ENCODE measurements around the gene STRBP.

Gene STRBP

DNA sequence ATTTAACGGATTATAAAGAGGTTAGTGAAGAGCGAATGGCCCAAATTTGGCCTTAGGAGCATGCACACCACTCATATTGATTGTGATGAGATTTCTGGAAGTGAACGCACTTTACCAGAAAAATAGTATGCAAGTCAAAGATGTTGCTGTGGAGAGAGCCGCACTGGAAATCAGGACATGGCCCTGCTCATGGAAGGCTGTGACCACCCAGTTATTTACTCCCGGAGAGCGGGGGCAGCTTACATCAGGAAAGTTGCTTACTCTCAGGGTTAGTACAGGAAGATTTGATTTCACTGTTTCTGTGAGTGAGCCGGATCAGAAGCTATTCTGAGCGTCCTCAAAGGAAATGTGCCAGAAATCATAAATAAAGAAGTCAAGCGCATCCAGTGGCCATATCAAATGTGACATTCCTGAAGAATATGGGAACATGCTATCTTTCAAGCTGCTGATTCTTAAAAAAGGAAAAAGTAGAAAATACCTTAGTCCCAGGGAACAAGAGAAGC lies 42.9 kb upstream of the STRBP start:
- Histone ChIP-seq H2AK5ac (ENCODE audit: low read length) (no peak overlapping the region), H3K56ac (ENCODE audit: low read length) (no peak overlapping the region), H3K36me3 (ENCODE audit: control insufficient read depth, insufficient read depth, low read length) (no peaks in the 10 kb centered on the region), H2BK5ac (ENCODE audit: low read length) (no peak overlapping the region), H2BK15ac (replicated peaks; ENCODE audit: low read depth) (no peak overlapping the region), H3K18ac (ENCODE audit: low read length) (no peak overlapping the region), H3K4me1 (ENCODE audit: control insufficient read depth, low read depth, low read length) (peaks cover 3% of the 10 kb centered on the region), H3K23ac (ENCODE audit: low read length) (no peak overlapping the region), H3K4me2 (ENCODE audit: low read length) (no peak overlapping the region), H3K4me3 (ENCODE audit: low read length) (no peak overlapping the region), H3K27me3 (ENCODE audit: insufficient read depth, low read length, poor library complexity) (no peaks in the 10 kb centered on the region), H4K5ac (ENCODE audit: low read length) (no peak overlapping the region), H3K79me2 (ENCODE audit: control insufficient read depth, insufficient read depth, low read length) (no peaks in the 10 kb centered on the region), H3K27ac (ENCODE audit: low read depth, low read length) (no peak overlapping the region), H4K8ac (ENCODE audit: low read depth, low read length) (no peak overlapping the region), H3K79me1 (ENCODE audit: low read length) (no peaks in the 10 kb centered on the region), H3K9ac (ENCODE audit: low read length) (no peak overlapping the region), H3K4ac (ENCODE audit: low read depth, low read length) (no peak overlapping the region), H2BK120ac (ENCODE audit: low read depth, low read length) (no peak overlapping the region)
- no peak for DNase-seq
- no CpG with 5 or more reads among the region's 9 CpGs for WGBS (ENCODE audit: extremely low coverage, insufficient coverage, low lambda C conversion rate)

GRCh38 chr9:123310551-123311249 lies 42.3 kb upstream of the STRBP start:
- Histone ChIP-seq H4K8ac (ENCODE audit: low read depth, low read length) (no peak overlapping the region), H3K36me3 (ENCODE audit: control insufficient read depth, insufficient read depth, low read length) (no peaks in the 10 kb centered on the region), H3K4me2 (ENCODE audit: low read length) (no peak overlapping the region), H3K4me1 (ENCODE audit: control insufficient read depth, low read depth, low read length) (peaks cover 3% of the 10 kb centered on the region), H2AK5ac (ENCODE audit: low read length) (no peak overlapping the region), H2BK120ac (ENCODE audit: low read depth, low read length) (no peak overlapping the region), H3K79me2 (ENCODE audit: control insufficient read depth, insufficient read depth, low read length) (no peaks in the 10 kb centered on the region), H2BK15ac (replicated peaks; ENCODE audit: low read depth) (no peak overlapping the region), H3K4me3 (ENCODE audit: low read length) (no peak overlapping the region), H4K5ac (ENCODE audit: low read length) (no peak overlapping the region), H2BK5ac (ENCODE audit: low read length) (no peak overlapping the region), H3K18ac (ENCODE audit: low read length) (no peak overlapping the region), H3K56ac (ENCODE audit: low read length) (no peak overlapping the region), H3K27me3 (ENCODE audit: insufficient read depth, low read length, poor library complexity) (no peaks in the 10 kb centered on the region), H3K23ac (ENCODE audit: low read length) (no peak overlapping the region), H3K4ac (ENCODE audit: low read depth, low read length) (no peak overlapping the region), H3K79me1 (ENCODE audit: low read length) (no peaks in the 10 kb centered on the region), H3K9ac (ENCODE audit: low read length) (no peak overlapping the region), H3K27ac (ENCODE audit: low read depth, low read length) (no peak overlapping the region)
- WGBS (ENCODE audit: extremely low coverage, insufficient coverage, low lambda C conversion rate): no CpG with 5 or more reads among the region's 4 CpGs
- DNase-seq: no peak

DNA sequence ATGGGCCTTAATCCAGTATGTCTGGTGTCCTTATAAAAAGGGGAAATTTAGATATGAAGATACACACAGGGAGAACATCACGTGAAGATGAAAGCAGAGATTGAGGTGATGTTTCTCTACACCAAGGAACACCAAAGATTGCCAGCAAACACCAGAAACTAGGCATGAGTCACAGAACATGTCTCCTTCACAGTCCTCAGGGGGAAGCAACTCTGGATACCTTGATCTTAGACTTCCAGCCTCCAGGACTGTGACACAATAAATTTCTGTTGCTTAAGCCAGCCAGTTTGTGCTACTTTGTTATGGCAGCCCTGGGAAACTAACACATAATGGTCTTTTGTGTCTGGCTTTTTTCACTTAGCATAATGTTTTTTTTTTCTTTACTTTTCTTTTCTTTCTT lies 41.2 kb upstream of the STRBP start:
- Histone ChIP-seq H3K4me3 (ENCODE audit: low read length) (no peak overlapping the region), H3K79me1 (ENCODE audit: low read length) (no peaks in the 10 kb centered on the region), H3K18ac (ENCODE audit: low read length) (no peak overlapping the region), H2BK5ac (ENCODE audit: low read length) (no peak overlapping the region), H3K4me2 (ENCODE audit: low read length) (no peak overlapping the region), H2BK15ac (replicated peaks; ENCODE audit: low read depth) (no peak overlapping the region), H3K4ac (ENCODE audit: low read depth, low read length) (no peak overlapping the region), H3K27ac (ENCODE audit: low read depth, low read length) (no peak overlapping the region), H3K27me3 (ENCODE audit: insufficient read depth, low read length, poor library complexity) (no peaks in the 10 kb centered on the region), H3K9ac (ENCODE audit: low read length) (no peak overlapping the region), H4K8ac (ENCODE audit: low read depth, low read length) (no peak overlapping the region), H3K23ac (ENCODE audit: low read length) (no peak overlapping the region), H4K5ac (ENCODE audit: low read length) (no peak overlapping the region), H2BK120ac (ENCODE audit: low read depth, low read length) (no peak overlapping the region), H2AK5ac (ENCODE audit: low read length) (no peak overlapping the region), H3K4me1 (ENCODE audit: control insufficient read depth, low read depth, low read length) (peaks cover 3% of the 10 kb centered on the region), H3K79me2 (ENCODE audit: control insufficient read depth, insufficient read depth, low read length) (no peaks in the 10 kb centered on the region), H3K36me3 (ENCODE audit: control insufficient read depth, insufficient read depth, low read length) (no peaks in the 10 kb centered on the region), H3K56ac (ENCODE audit: low read length) (no peak overlapping the region)
- no CpG with 5 or more reads among the region's 1 CpG for WGBS (ENCODE audit: extremely low coverage, insufficient coverage, low lambda C conversion rate)
- no peak for DNase-seq

- H3K18ac ChIP-seq (ENCODE audit: low read length): no peak overlapping the region
- no CpG with 5 or more reads among the region's 4 CpGs for WGBS (ENCODE audit: extremely low coverage, insufficient coverage, low lambda C conversion rate)
- no peaks in the 10 kb centered on the region for H3K79me2 ChIP-seq (ENCODE audit: control insufficient read depth, insufficient read depth, low read length)
- H3K4ac ChIP-seq (ENCODE audit: low read depth, low read length): no peak overlapping the region
- H3K27ac ChIP-seq (ENCODE audit: low read depth, low read length): no peak overlapping the region
- H3K4me1 ChIP-seq (ENCODE audit: control insufficient read depth, low read depth, low read length): no peaks in the 10 kb centered on the region
- no peaks in the 10 kb centered on the region for H3K27me3 ChIP-seq (ENCODE audit: insufficient read depth, low read length, poor library complexity)
- H4K8ac ChIP-seq (ENCODE audit: low read depth, low read length): no peak overlapping the region
- H2AK5ac ChIP-seq (ENCODE audit: low read length): no peak overlapping the region
- no peak overlapping the region for H3K4me3 ChIP-seq (ENCODE audit: low read length)
- H3K36me3 ChIP-seq (ENCODE audit: control insufficient read depth, insufficient read depth, low read length): no peaks in the 10 kb centered on the region
- no peak overlapping the region for H2BK15ac ChIP-seq (replicated peaks; ENCODE audit: low read depth)
- H3K56ac ChIP-seq (ENCODE audit: low read length): no peak overlapping the region
- no peak overlapping the region for H2BK5ac ChIP-seq (ENCODE audit: low read length)
- H3K23ac ChIP-seq (ENCODE audit: low read length): no peak overlapping the region
- no peak overlapping the region for H2BK120ac ChIP-seq (ENCODE audit: low read depth, low read length)
- H3K9ac ChIP-seq (ENCODE audit: low read length): no peak overlapping the region
- DNase-seq: no peak
- no peak overlapping the region for H4K5ac ChIP-seq (ENCODE audit: low read length)
- no peaks in the 10 kb centered on the region for H3K79me1 ChIP-seq (ENCODE audit: low read length)
- no peak overlapping the region for H3K4me2 ChIP-seq (ENCODE audit: low read length)
Observed at GRCh38 chr9:123305879-123306278, 37.5 kb upstream of the STRBP start.

GRCh38 chr9:123304340-123304691 lies 35.9 kb upstream of the STRBP start:
- no CpG with 5 or more reads among the region's 4 CpGs for WGBS (ENCODE audit: extremely low coverage, insufficient coverage, low lambda C conversion rate)
- no peak overlapping the region for H3K18ac ChIP-seq (ENCODE audit: low read length)
- no peaks in the 10 kb centered on the region for H3K36me3 ChIP-seq (ENCODE audit: control insufficient read depth, insufficient read depth, low read length)
- H3K4me1 ChIP-seq (ENCODE audit: control insufficient read depth, low read depth, low read length): no peaks in the 10 kb centered on the region
- H3K23ac ChIP-seq (ENCODE audit: low read length): no peak overlapping the region
- no peak overlapping the region for H3K4me2 ChIP-seq (ENCODE audit: low read length)
- no peak overlapping the region for H3K4me3 ChIP-seq (ENCODE audit: low read length)
- no peak overlapping the region for H3K27ac ChIP-seq (ENCODE audit: low read depth, low read length)
- H2AK5ac ChIP-seq (ENCODE audit: low read length): no peak overlapping the region
- H3K4ac ChIP-seq (ENCODE audit: low read depth, low read length): no peak overlapping the region
- H4K5ac ChIP-seq (ENCODE audit: low read length): no peak overlapping the region
- H3K79me2 ChIP-seq (ENCODE audit: control insufficient read depth, insufficient read depth, low read length): no peaks in the 10 kb centered on the region
- no peaks in the 10 kb centered on the region for H3K27me3 ChIP-seq (ENCODE audit: insufficient read depth, low read length, poor library complexity)
- H4K8ac ChIP-seq (ENCODE audit: low read depth, low read length): no peak overlapping the region
- H3K9ac ChIP-seq (ENCODE audit: low read length): no peak overlapping the region
- DNase-seq: no peak
- no peak overlapping the region for H2BK120ac ChIP-seq (ENCODE audit: low read depth, low read length)
- H2BK15ac ChIP-seq (replicated peaks; ENCODE audit: low read depth): no peak overlapping the region
- no peak overlapping the region for H2BK5ac ChIP-seq (ENCODE audit: low read length)
- H3K79me1 ChIP-seq (ENCODE audit: low read length): no peaks in the 10 kb centered on the region
- H3K56ac ChIP-seq (ENCODE audit: low read length): no peak overlapping the region

Data from mesendoderm (in vitro differentiated cells).